GM19395 (cell line): ENCODE data around the gene KYNU.

Experiments
- ATAC-seq: cut with Tn5 transposase; IDR thresholded peaks from one replicate; pipeline ENCODE4 v1.9.1; 2021; ENCODE audit warnings: mild to moderate bottlenecking, moderate library complexity; ENCODE audit not compliant: unreplicated experiment

Gene KYNU

GRCh38 chr2:142952793-142953494 is 75.5 kb downstream of the KYNU start:
- ATAC-seq = no peak

GRCh38 chr2:142954493-142954892 is 77.0 kb downstream of the KYNU start:
- ATAC-seq = no peak

- ATAC-seq = no peak
Measured at GRCh38 chr2:142957144-142957543, 79.7 kb downstream of the KYNU start.

- no peak for ATAC-seq
Measured at GRCh38 chr2:142961202-142961601, 83.7 kb downstream of the KYNU start.

GRCh38 chr2:142965443-142965842 is 88.0 kb downstream of the KYNU start:
- no peak for ATAC-seq

GRCh38 chr2:142966284-142966683 is 88.8 kb downstream of the KYNU start:
- ATAC-seq = no peak

- no peak for ATAC-seq
Measured at GRCh38 chr2:142967060-142967459, 89.6 kb downstream of the KYNU start.

GRCh38 chr2:142973160-142973821 is 95.8 kb downstream of the KYNU start:
- ATAC-seq = no peak

GRCh38 chr2:142973822-142974207 is 96.4 kb downstream of the KYNU start:
- ATAC-seq = peak; percentile 3

GRCh38 chr2:142974288-142975024 is 97.0 kb downstream of the KYNU start:
- peak; percentile 56 for ATAC-seq

GRCh38 chr2:142975239-142975638 is 97.8 kb downstream of the KYNU start:
- ATAC-seq = no peak

- peak; percentile 71 for ATAC-seq
Measured at GRCh38 chr2:142980246-142981068, 103.0 kb downstream of the KYNU start.

GRCh38 chr2:142981069-142981378 is 103.6 kb downstream of the KYNU start:
- peak; percentile 3 for ATAC-seq

GRCh38 chr2:142981756-142982155 is 104.3 kb downstream of the KYNU start:
- ATAC-seq = no peak

GRCh38 chr2:142983174-142983573 is 105.7 kb downstream of the KYNU start:
- ATAC-seq = peak; percentile 72

- no peak for ATAC-seq
Measured at GRCh38 chr2:142984657-142985056, 107.2 kb downstream of the KYNU start.

GRCh38 chr2:142987044-142987443 is 109.6 kb downstream of the KYNU start:
- ATAC-seq = no peak

- ATAC-seq = peak; percentile 74
Measured at GRCh38 chr2:142989273-142990204, 112.1 kb downstream of the KYNU start.

- no peak for ATAC-seq
Measured at GRCh38 chr2:142991295-142991694, 113.8 kb downstream of the KYNU start.

- ATAC-seq = no peak
Measured at GRCh38 chr2:142992840-142993239, 115.4 kb downstream of the KYNU start.
